Caki2 (cell line): ENCODE data around the gene LGALS9. TPM values are rescaled to one million over a fixed set of nuclear protein-coding genes. Genes with fewer than 3 reads are reported as not detected.

ENCODE experiments used
- total RNA-seq: library from RNA; depleted of rRNA; stranded (reverse); fragments of >200 nt; shearing (Covaris generic); gene quantifications from 2 replicates; pipeline ENCODE4 v1.2.3, GENCODE V29; 2014; ENCODE audit warnings: low replicate concordance; rRNA removed

The LGALS9 gene
- total RNA-seq, 1 experiment from 2014 or later, result 14.0 TPM

Other genes with a start within 250 kb of the LGALS9 start
- 0.51 and 4.4 TPM in 2 replicates for gene KSR1, start 174.7 kb upstream of the LGALS9 start, total RNA-seq
- gene NOS2, start 169.3 kb downstream of the LGALS9 start, total RNA-seq, result 1.2 TPM in 1 of 2 replicates, not detected in the other